GM18499 (cell line): ENCODE measurements around the gene WNT7A.
"Not testable (repeated sequence)": the region's sequence is repeated elsewhere in the genome, so short reads cannot be mapped to it uniquely, and the experiment has no call there.

Experiments used
- ATAC-seq: cut with Tn5 transposase; IDR thresholded peaks from one replicate; pipeline ENCODE4 v1.9.1; 2021; ENCODE audit warnings: moderate number of reproducible peaks; ENCODE audit not compliant: insufficient read depth, unreplicated experiment

The WNT7A gene

GRCh38 chr3:13867732-13868131 is 12.1 kb downstream of the WNT7A start:
- no peak for ATAC-seq

- no peak for ATAC-seq
Observed at GRCh38 chr3:13866041-13866965, 13.6 kb downstream of the WNT7A start.

- no peak for ATAC-seq
Observed at GRCh38 chr3:13865581-13865980, 14.3 kb downstream of the WNT7A start.

- no peak for ATAC-seq
Observed at GRCh38 chr3:13865106-13865505, 14.8 kb downstream of the WNT7A start.

GRCh38 chr3:13863965-13864595 is 15.8 kb downstream of the WNT7A start:
- ATAC-seq, result no peak

- ATAC-seq, result no peak
Observed at GRCh38 chr3:13863382-13863952, 16.4 kb downstream of the WNT7A start.

- no peak for ATAC-seq
Observed at GRCh38 chr3:13861461-13861860, 18.4 kb downstream of the WNT7A start.

- no peak for ATAC-seq
Observed at GRCh38 chr3:13860001-13860400, 19.9 kb downstream of the WNT7A start.

- no peak for ATAC-seq
Observed at GRCh38 chr3:13858768-13859520, 20.9 kb downstream of the WNT7A start.

GRCh38 chr3:13857702-13858380 is 22.0 kb downstream of the WNT7A start:
- no peak for ATAC-seq

GRCh38 chr3:13856628-13857027 is 23.2 kb downstream of the WNT7A start:
- ATAC-seq, result not testable (repeated sequence)

- no peak for ATAC-seq
Observed at GRCh38 chr3:13856006-13856405, 23.9 kb downstream of the WNT7A start.

- ATAC-seq, result no peak
Observed at GRCh38 chr3:13854492-13854891, 25.4 kb downstream of the WNT7A start.

GRCh38 chr3:13853978-13854296 is 25.9 kb downstream of the WNT7A start:
- ATAC-seq, result no peak

- ATAC-seq, result no peak
Observed at GRCh38 chr3:13853256-13853977, 26.5 kb downstream of the WNT7A start.

- ATAC-seq, result no peak
Observed at GRCh38 chr3:13852638-13853009, 27.2 kb downstream of the WNT7A start.

- no peak for ATAC-seq
Observed at GRCh38 chr3:13851997-13852637, 27.8 kb downstream of the WNT7A start.

- ATAC-seq, result no peak
Observed at GRCh38 chr3:13851091-13851849, 28.6 kb downstream of the WNT7A start.
